Heart left ventricle (tissue), 16 donors: Measurements from ENCODE around the gene FAM98C. TPM values are rescaled to one million over a fixed set of nuclear protein-coding genes. Genes with fewer than 3 reads are reported as not detected.

Source experiments
- ATAC-seq, 4 donors: fragments of 200-7000 bp; cut with Tn5 transposase; one replicate each; pipeline ENCODE4 v1.9.1; 2020 to 2022; ENCODE audit warnings: moderate library complexity in 4 of 4, mild to moderate bottlenecking in 3 of 4, moderate number of reproducible peaks in 1 of 4
- DNase-seq, 5 donors: peaks; one replicate each; pipeline ENCODE4 v3.0.0-alpha.2; 2020
- H3K27ac ChIP-seq, 12 donors: fragments of 200-600 bp; sonication (generic) in 4 of 12; one replicate each; pipeline versions ENCODE4 v1.5.0 to v1.8.0; 2016 to 2022; ENCODE audit warnings: mild to moderate bottlenecking in 2 of 12
- H3K27me3 ChIP-seq, 9 donors: fragments of 200-600 bp; sonication (generic) in 2 of 9; one replicate each; pipeline versions ENCODE4 v1.5.1 to v1.8.0; 2016 to 2022; ENCODE audit warnings: mild to moderate bottlenecking in 3 of 9
- H3K36me3 ChIP-seq, 9 donors: fragments of 200-600 bp; sonication (generic) in 2 of 9; one replicate each; pipeline versions ENCODE4 v1.5.0 to v1.8.0; 2018 to 2022; ENCODE audit warnings: mild to moderate bottlenecking in 2 of 9
- H3K4me1 ChIP-seq, 12 donors: fragments of 200-600 bp; sonication (generic) in 4 of 12; one replicate each; pipeline versions ENCODE4 v1.5.0 to v1.8.0; 2016 to 2022; ENCODE audit warnings: mild to moderate bottlenecking in 3 of 12
- H3K4me3 ChIP-seq, 12 donors: fragments of 200-600 bp; sonication (generic) in 4 of 12; one replicate each; pipeline versions ENCODE4 v1.5.0 to v1.8.0; 2017 to 2022; ENCODE audit warnings: mild to moderate bottlenecking in 9 of 12, moderate library complexity in 4 of 12
- H3K9me3 ChIP-seq, 12 donors: fragments of 200-600 bp; sonication (generic) in 4 of 12; one replicate each; pipeline versions ENCODE4 v1.5.0 to v1.8.0; 2016 to 2022; ENCODE audit warnings: mild to moderate bottlenecking in 1 of 12
- POLR2A ChIP-seq, 2 donors: fragments of 450-650 bp; IDR thresholded peaks; one replicate each; pipeline ENCODE4 v1.6.1; 2017; ENCODE audit warnings: antibody characterized with exemption in 2 of 2, mild to moderate bottlenecking in 2 of 2, moderate library complexity in 2 of 2
- WGBS, 4 donors: extraction: QIAGEN DNeasy Blood & Tissue Kit in 2 of 4; methylation state at CpG; one replicate each; pipeline versions ENCODE4 v1.1.5 to v1.1.7; 2013 to 2018; 5-methylcytosine and 5-hydroxymethylcytosine counted together
- intact Hi-C, 10 donors: fragments of 100-400 bp; cut with DNase I; formaldehyde crosslinking; loops; one replicate each; pipeline versions ENCODE4 v1.11.1 to v1.14.2; 2022
- polyA plus RNA-seq, 2 donors: library from polyadenylated mRNA; stranded (reverse); fragments of 200-250 nt; gene quantifications; one replicate each; pipeline ENCODE4 v1.2.3, GENCODE V29; 2013
- total RNA-seq, 9 donors: library from RNA; depleted of rRNA in 2 of 9; stranded (reverse); fragments of >200 nt in 2 of 9; fragmentation: NEBNext Ultra II Directional in 3 of 9; extraction: Animal tissue kit (Norgen Biotek cat#: 25700) in 3 of 9; gene quantifications; one replicate each; pipeline versions ENCODE4 v1.1.0 to v1.2.4, GENCODE V29; 2016 to 2023
- TF ChIP-seq, protein P1 (sequence below), 12 donors: fragments of 200-600 bp; sonication (generic) in 4 of 12; IDR thresholded peaks; one replicate each; pipeline versions ENCODE4 v1.5.0 to v1.8.0; 2018 to 2022; ENCODE audit warnings: antibody characterized with exemption in 12 of 12, mild to moderate bottlenecking in 5 of 12
- donor health status: ischemic (EF 13 %, LVEDD 7.1; RV severe dilation, severe dysfunction).
- donor health status: healthy with polysubstance abuse.
- donor health status: DM: no; HTN: yes; CAD: no.
- donor health status: DM: no; HTN: no; CAD: no.
- donor health status: ischemic (EF 25% LVEDD 6.9; RV normal size, moderate dysfunction).
- donor health status: ischemic (EF 25% LVEDD 5.7; RV mildly dilated, moderate dysfunction).
- donor health status: healthy.
- donor health status: DM: yes; HTN: yes; CAD: no.
- donor health status: ischemic (EF 35%, LVEDD 5.7; RV mildly dilated, moderate dysfunction).
- donor health status: nonischemic (EF 11% LVEDD 7.7; RV severe dilation, severe dysfunction).
- donor health status: DM: yes; HTN: yes; CAD: no.
- donor health status: PGD.
- donor health status: ischemic (EF 29% LVEDD 5.4; RV normal size, mild dysfunction).
- donor health status: nonischemic (EF 23%, LVEDD 6.1; RV moderate dilation, normal function).

Gene FAM98C
- total and polyA plus RNA-seq, 11 donors = 9.3 to 15.8 (median 11.8) TPM

DNA sequence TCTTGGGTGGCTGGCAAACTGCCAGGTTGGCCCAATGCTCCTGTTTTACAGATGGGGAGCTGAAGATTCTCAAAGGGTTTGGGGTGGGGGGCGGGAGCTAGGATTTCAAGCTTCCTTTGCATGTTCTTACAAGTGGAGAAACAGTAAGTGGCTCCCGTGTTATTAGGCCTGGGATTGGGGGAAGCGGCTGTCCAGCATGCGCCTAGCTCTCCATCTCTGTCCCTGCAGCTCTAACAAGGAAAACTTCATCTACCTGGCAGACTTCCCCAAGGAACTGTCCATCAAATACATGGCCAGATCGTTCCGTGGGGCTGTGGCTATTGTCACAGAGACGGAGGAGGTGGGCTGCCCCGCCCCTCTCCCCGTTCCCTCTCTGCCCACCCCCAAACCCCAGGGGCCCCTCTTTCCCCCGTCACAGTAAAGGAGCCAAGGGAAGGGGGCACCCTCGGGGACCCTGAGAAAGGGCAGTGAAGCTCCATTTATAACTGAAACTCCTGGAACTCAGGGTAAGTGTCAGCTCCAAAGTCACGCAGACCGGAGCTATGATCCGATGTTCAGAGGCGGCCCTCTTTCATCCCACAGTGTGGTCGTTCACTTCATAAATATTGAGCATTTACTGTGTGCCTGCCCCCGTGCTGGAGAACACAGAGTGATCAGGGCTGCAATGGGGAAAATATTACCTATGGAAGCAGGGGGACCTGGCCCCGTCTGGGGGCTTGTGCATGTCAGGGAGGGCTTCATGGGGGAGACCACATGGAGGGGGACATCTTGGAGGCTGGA is 43.5 kb upstream of the FAM98C start:
- intact Hi-C loops = loop anchor here in 1 of 10 donors (2.0 kb wide), 1 partner anchor 23 kb away; no protein-coding TSS in a partner anchor
- Histone ChIP-seq H3K4me1 (peaks cover 0 to 20% (median 9%) of the 10 kb centered on the region in 12 donors), H3K9me3 (no peaks in the 10 kb centered on the region), H3K27me3 (peaks cover 0 to 37% (median 8%) of the 10 kb centered on the region in 9 donors), H3K36me3 (no peaks in the 10 kb centered on the region), H3K4me3 (no peak overlapping the region), H3K27ac (no peak overlapping the region)
- ATAC-seq (no peak), DNase-seq (no peak)
- TF ChIP-seq POLR2A (IDR thresholded peaks at IDR 0.05) = no peak
- TF ChIP-seq, protein P1, sequence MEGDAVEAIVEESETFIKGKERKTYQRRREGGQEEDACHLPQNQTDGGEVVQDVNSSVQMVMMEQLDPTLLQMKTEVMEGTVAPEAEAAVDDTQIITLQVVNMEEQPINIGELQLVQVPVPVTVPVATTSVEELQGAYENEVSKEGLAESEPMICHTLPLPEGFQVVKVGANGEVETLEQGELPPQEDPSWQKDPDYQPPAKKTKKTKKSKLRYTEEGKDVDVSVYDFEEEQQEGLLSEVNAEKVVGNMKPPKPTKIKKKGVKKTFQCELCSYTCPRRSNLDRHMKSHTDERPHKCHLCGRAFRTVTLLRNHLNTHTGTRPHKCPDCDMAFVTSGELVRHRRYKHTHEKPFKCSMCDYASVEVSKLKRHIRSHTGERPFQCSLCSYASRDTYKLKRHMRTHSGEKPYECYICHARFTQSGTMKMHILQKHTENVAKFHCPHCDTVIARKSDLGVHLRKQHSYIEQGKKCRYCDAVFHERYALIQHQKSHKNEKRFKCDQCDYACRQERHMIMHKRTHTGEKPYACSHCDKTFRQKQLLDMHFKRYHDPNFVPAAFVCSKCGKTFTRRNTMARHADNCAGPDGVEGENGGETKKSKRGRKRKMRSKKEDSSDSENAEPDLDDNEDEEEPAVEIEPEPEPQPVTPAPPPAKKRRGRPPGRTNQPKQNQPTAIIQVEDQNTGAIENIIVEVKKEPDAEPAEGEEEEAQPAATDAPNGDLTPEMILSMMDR (IDR thresholded peaks at IDR 0.05) = no peak
- WGBS, 4 donors = 50 to 56% (median 53%) methylated on average over 16 to 18 of the region's 18 CpGs

DNA sequence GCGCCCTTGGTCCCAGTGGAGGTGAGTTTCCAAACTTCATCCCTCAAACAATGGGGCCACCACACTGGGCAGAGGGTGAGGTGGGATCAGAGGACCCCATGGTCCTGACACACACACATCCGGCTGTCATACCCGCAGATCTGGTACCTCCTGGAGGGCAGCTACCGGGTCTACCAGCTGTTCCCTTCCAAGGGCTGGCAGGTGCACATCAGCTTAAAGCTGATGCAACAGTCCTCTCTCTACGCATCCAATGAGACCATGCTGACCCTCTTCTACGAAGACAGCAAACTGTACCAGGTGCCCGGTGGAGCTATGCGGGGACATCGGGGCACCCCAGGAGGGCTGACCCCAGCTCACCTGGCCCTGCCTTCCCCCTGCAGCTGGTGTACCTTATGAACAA is 42.5 kb upstream of the FAM98C start:
- intact Hi-C loops = loop anchor here in 1 of 10 donors (2.0 kb wide), 1 partner anchor 24 kb away; no protein-coding TSS in a partner anchor
- H3K4me3 ChIP-seq = no peak overlapping the region
- TF ChIP-seq, protein P1 (IDR thresholded peaks at IDR 0.05) = no peak
- no peak for TF ChIP-seq POLR2A (IDR thresholded peaks at IDR 0.05)
- no peaks in the 10 kb centered on the region for H3K36me3 ChIP-seq
- WGBS, 4 donors = 72 to 91% (median 83%) methylated on average over 5 to 9 of the region's 9 CpGs
- DNase-seq = no peak
- H3K4me1 ChIP-seq = peaks cover 0 to 20% (median 9%) of the 10 kb centered on the region in 12 donors
- no peak for ATAC-seq
- H3K9me3 ChIP-seq = no peaks in the 10 kb centered on the region
- H3K27ac ChIP-seq = no peak overlapping the region
- peaks cover 0 to 37% (median 6%) of the 10 kb centered on the region in 9 donors for H3K27me3 ChIP-seq

DNA sequence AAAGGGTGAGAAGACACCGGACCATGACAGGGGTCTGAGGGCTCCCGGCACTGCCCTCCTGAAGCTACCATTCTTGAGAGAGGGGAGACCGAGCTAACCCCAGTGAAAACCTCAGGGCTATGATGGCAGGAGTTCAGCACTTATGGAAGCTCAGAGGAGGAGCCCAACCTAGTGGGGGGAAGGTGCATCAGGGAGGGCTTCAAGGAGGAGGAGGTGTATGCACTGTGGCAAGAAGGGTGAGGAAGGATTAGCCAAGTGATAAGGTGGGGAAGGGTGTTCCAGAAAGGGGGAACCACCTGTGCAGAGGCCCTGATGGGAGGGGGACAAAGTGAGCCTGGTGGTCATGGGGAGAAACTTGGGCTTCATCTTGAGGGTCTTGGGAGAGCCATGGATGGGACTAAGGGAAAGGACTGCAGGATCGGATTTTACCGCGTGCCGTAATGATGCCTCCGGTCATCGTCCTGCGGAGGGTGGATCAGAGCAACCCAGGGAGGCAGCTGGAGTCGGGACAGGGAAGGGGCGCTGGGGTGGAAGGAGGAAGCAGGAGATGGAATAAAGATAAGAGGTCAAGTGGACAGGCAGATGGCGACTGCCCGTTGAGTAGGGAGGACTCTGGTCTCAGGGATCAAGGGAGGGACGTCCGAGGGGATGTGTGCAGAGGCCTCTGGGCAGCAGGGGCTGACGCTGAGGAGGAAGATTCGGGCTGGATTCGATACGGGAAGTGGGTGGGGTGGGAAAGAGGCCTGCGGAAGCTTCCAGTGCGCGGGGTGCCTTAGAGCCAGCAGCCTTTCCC is 41.9 kb upstream of the FAM98C start:
- 18 to 23% (median 21%) methylated on average over 22 to 23 of the region's 23 CpGs for WGBS, 4 donors
- no peak for DNase-seq
- H3K4me1 ChIP-seq = peaks cover 0 to 20% (median 9%) of the 10 kb centered on the region in 12 donors
- peak overlapping the region in 2 of 12 donors; percentile 58 to 59 for H3K27ac ChIP-seq
- no peaks in the 10 kb centered on the region for H3K36me3 ChIP-seq
- ATAC-seq = peak in 3 of 4 donors; percentile 10 to 29 (median 23)
- H3K9me3 ChIP-seq = no peaks in the 10 kb centered on the region
- TF ChIP-seq POLR2A (IDR thresholded peaks at IDR 0.05) = no peak
- TF ChIP-seq, protein P1 (IDR thresholded peaks at IDR 0.05) = no peak
- peaks cover 0 to 30% (median 3%) of the 10 kb centered on the region in 9 donors for H3K27me3 ChIP-seq
- H3K4me3 ChIP-seq = peak overlapping the region; percentile 37 to 97 (median 63)
- intact Hi-C loops = loop anchor here in 2 of 10 donors (1.0 to 2.0 kb wide), 2 partner anchors 24 kb away; no protein-coding TSS in a partner anchor
